Measurements from ENCODE around the gene GPX4. TPM values are rescaled to one million over a fixed set of nuclear protein-coding genes. Genes with fewer than 3 reads are reported as not detected.

Gene GPX4
- total RNA-seq, 1 experiment from 2014 or later = 363 TPM

DNA sequence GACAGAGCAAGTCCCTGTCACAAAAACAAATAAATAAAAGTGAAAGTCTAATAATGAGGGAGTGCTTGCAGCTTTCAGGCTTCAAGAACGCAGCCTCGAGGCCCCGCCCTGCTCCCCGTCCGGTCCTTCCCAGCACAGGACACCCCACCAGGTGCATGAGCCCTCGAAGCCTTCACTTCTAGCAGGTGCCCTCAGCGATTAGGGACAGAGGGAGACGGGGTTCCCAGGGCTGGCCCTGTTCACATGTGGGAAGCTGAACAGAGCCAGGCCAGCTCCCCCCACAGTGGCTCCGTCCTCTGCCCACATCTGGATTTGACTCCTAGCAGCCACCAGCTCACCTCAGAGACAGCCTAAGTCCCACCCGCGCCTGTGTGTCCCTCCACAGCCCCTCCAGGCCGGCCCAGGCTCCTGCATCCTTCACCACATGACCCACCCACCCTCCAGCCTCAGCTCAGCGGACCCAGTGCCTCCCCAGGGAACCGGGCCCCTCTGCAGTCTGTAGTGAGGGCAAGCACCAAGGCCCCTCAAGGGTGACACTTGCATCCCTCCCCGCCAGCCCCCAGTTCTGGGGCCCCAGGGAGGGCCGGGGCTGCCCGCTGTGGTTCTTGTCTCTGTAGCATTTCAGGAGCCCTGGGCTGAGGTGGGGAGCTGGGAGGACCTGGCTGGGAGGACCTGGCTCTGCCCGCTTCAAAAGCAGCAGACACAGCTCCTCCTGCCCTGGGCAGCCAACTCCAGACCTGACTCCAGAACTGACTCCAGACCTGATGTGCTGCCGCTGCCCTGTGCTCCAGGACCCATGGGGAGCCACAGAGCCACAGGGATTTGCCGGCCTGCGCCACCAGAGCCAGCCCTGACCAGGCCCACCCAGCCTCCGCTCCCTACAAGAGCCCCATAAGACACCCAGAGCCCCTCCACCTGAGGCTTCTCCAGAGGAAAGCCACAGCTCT, 27.2 kb downstream of the GPX4 start:
- no peak for DNase-seq (ENCODE audit: low read depth)

- peak; percentile 81 for DNase-seq (ENCODE audit: low read depth)
Measured at GRCh38 chr19:1131718-1132551, 28.1 kb downstream of the GPX4 start.

GRCh38 chr19:1132552-1133383, 29.0 kb downstream of the GPX4 start:
- no peak for DNase-seq (ENCODE audit: low read depth)

DNA sequence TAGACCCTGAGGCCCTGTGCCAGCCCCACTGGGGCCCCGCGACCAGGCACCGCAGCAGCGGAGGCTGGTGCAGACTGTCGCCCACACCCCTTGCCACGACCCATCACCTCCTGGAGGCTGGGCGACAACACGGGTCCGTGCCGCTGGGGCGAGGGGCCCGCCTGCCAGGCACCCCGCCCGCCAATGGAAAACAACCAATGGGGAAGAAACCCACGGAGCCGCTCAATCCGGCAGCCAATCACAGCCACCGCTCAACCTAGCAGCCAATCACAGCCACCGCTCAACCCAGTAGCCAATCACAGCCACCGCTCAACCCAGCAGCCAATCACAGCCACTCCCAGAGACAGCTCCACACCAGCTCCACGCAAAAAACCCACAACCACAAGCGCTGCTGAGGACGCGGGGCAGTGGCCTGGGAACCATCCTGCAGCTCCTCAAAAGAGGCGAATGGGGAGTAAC, 29.7 kb downstream of the GPX4 start:
- DNase-seq (ENCODE audit: low read depth) = peak; percentile 25

DNA sequence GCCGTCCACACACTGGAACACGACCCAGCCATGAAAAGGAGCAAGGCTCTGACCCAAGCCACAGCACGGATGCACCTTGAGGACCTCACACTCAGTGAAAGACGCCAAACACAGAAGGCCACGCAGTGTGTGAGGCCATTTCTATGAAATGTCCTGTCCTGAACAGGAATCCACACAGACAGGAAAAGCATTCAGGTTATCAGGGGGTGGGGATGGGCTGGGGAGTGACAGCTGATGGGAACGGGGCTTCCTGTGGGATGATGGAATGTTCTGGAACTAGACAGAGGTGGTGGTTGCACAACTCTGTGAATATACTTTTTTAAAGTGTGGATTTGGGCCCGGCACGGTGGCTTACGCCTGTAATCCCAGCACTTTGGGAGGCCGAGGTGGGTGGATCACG, 30.6 kb downstream of the GPX4 start:
- peak; percentile 31 for DNase-seq (ENCODE audit: low read depth)

DNA sequence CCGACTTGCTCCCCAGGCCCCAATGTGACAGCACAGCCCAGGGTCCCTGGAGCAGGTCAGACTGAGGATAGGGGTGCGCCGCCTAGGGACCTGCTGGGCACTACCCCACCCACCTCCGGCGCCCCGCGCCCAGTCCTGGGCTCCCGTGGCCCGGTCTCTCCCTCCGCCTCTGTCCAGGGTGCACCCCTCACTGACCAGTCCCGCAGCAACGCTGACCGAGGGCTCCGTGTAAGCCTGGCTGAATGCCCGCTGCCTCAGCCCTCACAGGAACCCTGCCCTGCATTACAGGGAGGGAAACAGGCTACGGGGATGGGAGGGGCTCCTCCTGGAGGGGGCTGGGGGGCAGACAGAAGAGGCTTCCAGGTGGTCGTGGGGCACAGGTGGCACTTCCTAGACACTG, 31.7 kb downstream of the GPX4 start:
- DNase-seq (ENCODE audit: low read depth) = no peak

- DNase-seq (ENCODE audit: low read depth) = no peak
Measured at GRCh38 chr19:1136201-1136600, 32.4 kb downstream of the GPX4 start.

- no peak for DNase-seq (ENCODE audit: low read depth)
Measured at GRCh38 chr19:1136621-1137317, 33.0 kb downstream of the GPX4 start.

DNA sequence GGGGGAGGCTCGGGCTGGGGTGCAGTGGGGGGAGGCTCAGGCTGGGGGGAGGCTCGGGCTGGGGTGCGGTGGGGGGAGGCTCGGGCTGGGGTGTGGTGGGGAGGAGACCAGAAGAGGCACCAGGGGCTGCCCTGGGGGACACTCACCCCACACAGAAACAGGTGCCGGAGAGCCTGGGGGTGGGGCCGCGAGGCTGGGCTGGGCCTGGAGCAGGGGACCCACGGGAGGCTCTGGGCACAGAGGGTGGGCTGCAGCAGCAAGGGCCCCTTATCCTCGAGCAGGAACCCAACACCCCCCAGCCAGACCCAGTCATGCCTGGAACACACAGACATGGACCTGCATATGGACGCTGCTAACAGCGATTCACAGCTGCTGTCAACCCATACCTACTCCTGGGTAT, 34.3 kb downstream of the GPX4 start:
- DNase-seq (ENCODE audit: low read depth) = no peak

DNA sequence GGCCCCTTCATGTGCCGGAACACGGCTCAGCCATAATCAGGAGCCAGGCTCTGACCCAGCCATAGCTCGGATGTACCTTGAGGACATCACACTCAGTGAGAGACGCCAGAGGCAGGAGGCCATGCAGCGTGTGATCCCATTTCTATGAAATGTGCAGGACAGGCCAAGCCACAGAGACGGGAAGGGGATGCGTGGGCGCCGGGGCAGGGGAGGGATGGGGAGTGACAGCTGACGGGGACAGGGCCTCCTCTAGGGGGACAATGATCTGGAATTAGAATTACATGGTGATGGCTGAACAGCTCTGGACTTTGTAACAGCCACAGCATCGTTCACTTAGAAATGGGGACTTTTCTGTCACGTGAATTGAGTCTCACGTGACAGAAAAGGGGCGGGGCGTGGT, 35.3 kb downstream of the GPX4 start:
- no peak for DNase-seq (ENCODE audit: low read depth)

GRCh38 chr19:1140272-1141027, 36.7 kb downstream of the GPX4 start:
- no peak for DNase-seq (ENCODE audit: low read depth)

GRCh38 chr19:1141944-1142343, 38.1 kb downstream of the GPX4 start:
- no peak for DNase-seq (ENCODE audit: low read depth)

- DNase-seq (ENCODE audit: low read depth) = no peak
Measured at GRCh38 chr19:1143828-1144399, 40.1 kb downstream of the GPX4 start.

DNA sequence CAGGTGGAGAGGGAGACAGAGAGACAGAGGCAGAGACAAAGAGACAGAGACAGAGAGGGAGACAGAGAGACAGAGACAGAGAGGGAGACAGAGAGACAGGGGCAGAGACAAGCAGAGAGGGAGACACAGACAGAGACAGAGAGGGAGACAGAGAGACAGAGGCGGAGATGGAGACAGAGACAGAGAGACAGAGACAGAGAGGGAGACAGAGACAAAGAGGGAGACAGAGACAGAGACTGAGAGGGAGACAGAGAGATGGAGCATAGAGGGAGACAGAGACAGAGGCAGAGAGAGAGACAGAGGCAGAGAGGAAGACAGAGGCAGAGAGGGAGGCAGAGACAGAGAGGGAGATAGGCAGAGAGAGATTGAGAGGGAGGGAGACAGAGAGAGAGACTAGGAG, 40.9 kb downstream of the GPX4 start:
- no peak for DNase-seq (ENCODE audit: low read depth)

DNA sequence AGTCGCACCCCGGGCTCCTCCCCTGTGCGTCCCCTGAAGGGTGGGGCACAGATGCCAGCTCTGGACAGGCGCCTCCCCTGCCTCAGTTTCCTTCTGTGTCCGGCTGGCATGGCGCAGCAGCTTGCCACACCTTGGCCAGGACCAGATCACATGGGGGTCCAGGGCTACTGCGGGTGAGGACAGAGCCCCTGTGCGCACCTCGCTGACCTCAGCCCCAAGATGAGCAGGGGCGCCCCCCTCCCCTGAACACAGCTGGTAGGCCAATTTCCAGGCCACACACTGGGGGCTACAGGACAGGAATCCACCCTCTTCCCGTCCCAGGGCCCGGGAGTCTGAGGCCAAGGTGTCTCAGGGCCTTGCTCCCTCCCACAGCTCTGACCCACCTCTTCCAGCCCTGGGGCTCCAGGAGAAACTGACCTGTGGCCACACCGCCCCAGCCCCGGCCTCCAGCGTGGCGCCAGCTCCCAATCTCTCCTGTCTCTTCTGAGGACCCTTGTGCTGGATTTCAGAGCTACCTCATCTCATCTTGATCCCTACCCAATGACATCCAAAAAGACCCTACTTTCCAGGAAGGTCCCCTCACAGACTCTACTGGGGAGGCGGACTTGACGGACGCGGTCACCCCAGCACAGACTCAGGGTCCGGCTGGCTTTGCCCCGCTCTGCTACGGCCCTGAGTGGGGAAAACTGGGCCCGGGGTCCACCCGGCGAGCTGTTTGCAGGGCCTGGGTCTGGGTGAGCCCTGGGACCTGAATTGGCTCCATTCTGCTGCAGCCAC, 42.0 kb downstream of the GPX4 start:
- no peak for DNase-seq (ENCODE audit: low read depth)

DNA sequence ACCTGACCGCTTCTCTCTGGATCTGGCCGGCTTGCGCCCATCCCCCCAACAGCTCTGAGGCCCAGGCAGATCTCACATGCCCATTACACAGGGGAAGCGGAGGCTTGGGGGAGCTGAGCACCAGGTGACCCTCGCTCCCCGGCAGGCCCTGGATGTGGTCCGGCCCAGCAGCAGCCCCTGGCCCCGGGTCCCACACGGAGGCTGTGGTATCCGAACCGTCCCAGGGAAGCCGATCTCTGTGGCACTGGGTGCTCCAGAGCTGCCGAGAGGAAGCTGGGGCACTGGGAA, 42.6 kb downstream of the GPX4 start:
- DNase-seq (ENCODE audit: low read depth) = no peak

DNA sequence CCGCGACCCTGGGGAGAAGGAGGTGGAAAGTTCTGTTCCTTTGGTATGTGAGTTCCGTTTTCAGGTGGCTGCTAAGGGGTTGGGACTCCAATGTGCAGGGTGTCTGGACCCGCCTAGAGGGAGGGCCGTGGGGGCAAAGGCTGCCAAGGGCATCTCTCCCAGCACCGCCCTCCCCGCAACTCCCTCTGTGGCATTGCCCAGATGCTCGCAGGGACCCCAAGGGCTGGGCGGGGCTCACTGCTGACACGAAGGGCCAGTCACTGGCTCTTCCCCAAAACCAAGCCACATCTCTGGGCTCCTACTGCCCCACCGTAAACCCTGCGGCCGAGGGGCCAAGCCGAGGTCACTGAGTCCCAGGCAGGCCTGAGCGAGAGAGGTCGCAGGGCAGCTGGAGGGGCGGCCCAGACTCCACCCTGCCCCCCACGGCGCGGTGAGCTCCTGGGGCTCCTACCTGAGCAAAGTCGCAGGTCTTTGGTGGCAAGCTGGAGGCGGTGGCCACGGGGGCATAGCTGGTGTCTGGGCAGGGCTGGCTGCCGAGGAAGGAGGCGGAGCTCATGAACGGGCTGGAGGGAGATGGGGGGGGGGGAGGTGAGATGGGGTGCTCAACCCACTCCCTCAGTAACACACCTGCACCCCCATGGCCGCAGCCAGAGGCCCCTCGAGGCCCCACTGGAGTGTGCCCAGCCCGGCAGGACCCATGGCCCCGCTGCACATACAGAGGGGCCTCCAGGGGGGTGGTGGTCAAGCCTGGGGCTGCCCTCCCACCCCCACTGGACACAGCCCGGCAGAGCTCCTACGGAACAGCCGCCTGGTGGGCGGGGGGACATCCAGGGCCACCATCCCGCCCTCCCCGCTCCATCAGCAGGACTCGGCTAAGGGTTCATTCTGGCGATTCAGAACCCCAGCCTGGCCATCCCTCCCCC, 43.3 kb downstream of the GPX4 start:
- no peak for DNase-seq (ENCODE audit: low read depth)

- no peak for DNase-seq (ENCODE audit: low read depth)
Measured at GRCh38 chr19:1147934-1148549, 44.2 kb downstream of the GPX4 start.

Measured in LHCN-M2 (cell line).